ENCODE data around the gene PACS2.

Gene PACS2

GRCh38 chr14:105425823-105426247, 111.3 kb downstream of the PACS2 start:
- DNase-seq, result no peak

- DNase-seq, result no peak
Observed at GRCh38 chr14:105426416-105427130, 112.0 kb downstream of the PACS2 start.

DNA sequence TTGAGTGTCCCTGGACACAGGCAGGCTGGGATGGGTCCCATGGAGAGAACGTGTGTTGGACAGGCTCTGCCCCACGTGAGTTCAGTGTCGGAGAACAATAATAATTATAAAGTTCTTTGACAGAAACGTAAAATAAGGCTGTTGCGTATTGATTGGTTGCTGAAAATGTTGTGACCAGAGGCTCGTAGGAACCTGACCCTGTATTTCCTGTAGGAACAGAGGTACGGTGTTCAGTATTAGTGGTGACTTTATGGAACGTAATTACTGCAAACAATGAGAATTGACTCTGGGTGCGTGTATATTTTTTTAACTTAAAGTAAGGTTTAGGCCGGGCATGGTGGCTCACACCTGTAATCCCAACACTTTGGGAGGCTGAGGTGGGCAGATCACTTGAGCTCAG, 112.9 kb downstream of the PACS2 start:
- DNase-seq, result no peak

GRCh38 chr14:105427936-105428485, 113.5 kb downstream of the PACS2 start:
- DNase-seq, result no peak

DNA sequence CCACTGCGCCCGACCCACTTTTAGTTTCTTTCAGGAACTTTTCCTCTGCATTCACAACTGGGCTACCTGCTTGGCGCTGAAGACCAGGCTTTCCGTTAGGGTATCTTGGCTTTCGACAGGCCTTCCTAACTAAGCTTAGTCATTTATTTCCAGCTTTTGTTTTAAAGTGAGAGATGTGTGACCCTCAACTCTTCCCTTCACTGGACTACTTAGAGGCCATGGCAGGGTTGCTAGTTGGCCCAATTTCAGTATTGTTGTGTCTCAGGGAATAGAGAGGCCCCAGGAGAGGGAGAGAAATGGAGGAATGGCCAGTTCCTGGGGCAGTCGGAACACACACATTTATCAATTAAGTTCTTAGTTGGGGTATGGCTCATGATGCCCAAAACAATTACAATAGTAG, 115.5 kb downstream of the PACS2 start:
- no peak for DNase-seq

DNA sequence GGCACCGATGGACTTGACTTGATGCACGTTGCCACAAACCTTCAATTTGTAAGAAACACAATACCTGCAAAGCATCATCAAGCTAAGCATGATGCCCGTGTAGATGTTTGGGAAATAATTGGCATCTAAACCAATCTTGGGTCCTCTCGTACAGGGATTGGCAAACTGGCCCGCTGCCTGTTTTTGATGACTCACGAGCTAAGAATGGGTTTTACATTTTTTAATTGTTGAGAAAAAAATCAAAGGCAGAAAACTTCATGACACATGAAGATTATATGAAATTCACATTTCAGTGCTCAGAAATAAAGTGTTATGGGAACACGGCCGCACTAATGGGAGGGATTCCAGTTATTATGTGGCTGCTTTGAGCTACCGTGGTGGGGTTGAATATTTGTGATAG, 116.0 kb downstream of the PACS2 start:
- no peak for DNase-seq

DNA sequence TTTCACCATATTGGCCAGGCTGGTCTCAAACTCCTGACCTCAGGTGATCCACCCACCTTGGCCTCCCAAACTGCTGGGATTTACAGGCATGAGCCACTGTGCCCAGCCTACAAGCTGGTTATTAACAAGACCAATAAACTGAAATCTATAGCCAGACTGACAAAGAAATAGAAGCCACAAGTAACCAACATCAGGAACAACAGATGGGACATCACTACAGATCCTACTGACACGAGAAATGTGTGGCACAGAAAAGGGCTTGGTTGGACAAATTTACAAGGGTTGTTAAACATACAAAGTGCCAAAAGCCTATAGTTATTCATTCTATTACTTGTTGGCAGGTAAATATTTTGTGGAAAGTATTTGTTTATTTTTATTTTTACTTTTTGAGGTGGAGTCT, 116.7 kb downstream of the PACS2 start:
- no peak for DNase-seq

DNA sequence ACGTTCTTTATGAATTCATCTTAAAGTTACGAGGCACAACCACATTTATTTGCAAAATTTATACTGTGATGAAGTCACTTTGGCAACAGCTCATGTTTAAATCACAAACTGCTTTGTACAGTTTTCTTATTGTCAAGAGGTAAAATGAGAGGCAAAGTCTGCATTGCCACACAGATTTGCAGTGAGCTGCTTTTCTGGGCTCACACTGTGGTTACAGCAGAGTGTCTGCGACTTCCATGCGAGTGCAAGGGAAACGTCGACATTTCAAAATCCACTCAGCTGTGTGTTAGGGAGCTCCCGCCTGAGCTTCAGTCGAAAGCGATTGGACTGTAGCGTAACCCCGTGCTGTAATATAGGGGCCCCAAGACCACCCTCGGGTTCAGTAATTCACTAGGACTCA, 118.1 kb downstream of the PACS2 start:
- no peak for DNase-seq

DNA sequence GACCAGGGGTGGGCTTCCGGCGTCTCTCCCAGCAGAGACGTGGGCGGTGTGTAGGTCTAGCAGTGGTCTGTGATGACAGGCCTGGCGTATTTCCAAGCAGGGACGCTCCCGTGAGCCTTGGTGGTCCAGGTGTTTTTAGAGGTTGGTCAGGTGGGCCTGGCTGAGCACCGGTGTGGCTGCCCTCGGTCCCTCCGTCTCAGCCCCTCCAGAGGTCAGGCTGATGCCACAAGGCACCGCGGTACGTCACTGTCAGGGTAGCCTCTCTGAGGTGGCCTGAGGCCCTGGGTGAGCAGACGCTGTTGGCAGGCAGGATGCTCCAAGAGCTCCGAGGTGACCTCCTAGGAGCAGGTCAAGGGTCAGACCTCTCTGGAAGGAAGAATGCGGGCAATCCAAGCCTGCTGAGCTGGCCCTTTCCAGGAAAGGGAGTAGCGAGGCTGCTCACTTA, 118.6 kb downstream of the PACS2 start:
- no peak for DNase-seq

DNA sequence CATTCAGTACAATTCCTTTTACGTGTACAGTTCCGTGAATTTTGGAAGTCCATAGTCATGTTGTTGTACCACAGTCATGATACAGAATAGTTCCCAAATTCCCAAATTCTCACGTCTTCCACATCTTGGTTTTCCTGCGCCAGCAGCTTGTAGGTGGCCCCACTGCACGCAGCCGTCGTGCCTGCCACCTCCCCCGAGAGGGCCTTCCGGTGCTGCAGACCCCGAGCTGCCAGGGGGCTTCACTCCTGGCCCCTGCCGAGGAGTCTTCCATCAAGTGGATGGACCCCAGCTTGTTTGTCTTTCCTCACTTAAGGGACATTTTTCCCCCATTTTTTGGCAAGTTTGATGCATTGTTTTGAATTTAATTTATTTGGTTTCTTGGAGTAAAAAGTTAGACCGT, 121.9 kb downstream of the PACS2 start:
- no peak for DNase-seq

- DNase-seq, result peak; percentile 6
Observed at GRCh38 chr14:105436891-105437722, 122.6 kb downstream of the PACS2 start.

DNA sequence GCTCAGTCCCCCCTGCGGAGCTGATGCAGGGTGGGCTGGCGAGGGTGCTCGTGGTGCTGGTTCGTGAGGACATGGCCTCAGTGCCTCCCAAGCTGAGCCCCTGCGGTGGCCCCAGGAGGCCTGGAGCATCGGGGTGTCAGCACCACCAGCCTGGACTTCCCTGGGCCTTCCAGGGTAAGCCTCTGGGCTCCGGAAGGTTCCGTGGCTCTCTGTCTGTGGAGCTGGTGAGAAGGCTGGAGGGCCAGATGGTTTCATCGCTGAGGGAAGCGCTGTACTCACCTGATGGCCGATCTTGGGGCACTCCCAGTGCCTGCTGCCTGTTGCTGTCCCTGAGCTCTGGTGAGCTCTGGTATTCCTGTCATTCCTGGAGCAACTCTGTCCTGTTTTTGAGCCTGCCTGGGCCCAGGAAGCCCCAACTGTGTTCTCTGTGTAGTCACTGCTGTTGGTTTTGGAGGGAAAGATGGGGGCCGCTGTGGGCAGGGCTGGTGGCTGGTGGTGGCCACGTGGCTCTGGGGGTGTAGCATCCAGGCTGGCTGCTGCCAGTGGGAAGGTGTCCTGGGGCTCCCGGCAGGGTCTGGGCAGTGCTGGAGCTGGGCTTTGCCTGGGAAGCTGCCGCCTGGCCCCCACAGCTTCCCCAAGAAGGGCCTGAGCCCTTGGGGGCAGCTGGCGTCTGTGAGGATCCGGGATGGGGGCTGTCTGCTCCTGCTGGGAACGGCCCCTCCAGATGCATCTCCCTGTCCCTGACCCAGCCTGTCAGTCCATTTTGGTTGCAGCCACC, 123.4 kb downstream of the PACS2 start:
- no peak for DNase-seq

DNA sequence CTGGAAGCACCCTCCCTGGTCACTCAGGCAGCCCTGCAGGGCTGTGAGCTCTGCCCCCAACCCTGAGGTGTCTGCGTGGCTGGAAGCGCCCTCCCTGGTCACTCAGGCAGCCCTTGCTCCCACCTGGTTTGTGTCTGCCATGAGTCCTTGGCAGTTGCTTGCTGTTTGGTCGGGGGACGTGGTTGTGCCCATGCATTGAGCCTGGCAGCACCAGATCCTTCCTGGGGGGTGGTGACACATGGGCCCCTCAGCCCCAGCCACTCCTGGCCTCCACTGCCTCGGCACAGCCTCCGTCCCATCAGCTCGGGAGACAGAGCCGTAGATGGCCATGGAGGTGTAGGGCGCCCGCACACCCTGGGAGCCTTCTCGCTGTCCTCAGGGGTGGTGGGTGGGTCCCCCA, 124.6 kb downstream of the PACS2 start:
- no peak for DNase-seq

GRCh38 chr14:105439710-105440553, 125.4 kb downstream of the PACS2 start:
- no peak for DNase-seq

DNA sequence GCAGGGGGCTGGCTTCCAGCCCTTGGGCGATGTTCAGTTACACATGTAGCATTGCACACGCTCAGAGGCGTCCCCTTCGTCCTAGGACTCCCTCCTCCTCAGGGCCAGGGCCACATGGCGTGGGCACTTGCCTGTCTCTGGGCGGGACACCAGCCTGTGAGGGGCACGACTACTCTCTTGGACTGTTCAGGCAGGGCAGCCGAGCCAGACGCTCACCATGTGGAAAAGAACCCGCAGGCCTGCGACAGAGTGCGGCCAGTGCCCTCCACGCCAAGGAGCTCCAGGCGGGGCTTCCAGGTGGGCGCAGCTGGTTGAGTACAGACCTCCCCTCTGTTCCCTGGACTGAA, 126.0 kb downstream of the PACS2 start:
- DNase-seq, result no peak

DNA sequence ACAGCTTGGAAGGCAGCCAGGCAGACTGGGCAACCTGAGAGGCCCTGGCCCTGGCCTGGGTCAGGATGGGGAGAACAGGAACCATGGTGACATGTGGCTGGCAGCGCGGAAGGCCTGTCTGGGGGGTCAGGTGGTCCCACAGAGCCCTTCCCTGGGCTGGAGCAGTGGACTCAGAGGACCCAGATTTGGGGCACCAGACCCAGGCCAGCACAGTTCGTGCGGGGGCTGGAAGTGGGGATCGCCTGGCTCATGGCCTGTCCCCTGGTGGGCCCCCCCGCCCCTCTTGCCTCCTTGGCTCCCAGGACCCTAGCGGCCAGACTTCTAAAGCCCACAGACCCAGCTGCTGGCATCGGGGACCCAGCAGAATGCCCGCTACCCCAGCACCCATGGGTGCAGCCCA, 126.4 kb downstream of the PACS2 start:
- DNase-seq, result no peak

DNA sequence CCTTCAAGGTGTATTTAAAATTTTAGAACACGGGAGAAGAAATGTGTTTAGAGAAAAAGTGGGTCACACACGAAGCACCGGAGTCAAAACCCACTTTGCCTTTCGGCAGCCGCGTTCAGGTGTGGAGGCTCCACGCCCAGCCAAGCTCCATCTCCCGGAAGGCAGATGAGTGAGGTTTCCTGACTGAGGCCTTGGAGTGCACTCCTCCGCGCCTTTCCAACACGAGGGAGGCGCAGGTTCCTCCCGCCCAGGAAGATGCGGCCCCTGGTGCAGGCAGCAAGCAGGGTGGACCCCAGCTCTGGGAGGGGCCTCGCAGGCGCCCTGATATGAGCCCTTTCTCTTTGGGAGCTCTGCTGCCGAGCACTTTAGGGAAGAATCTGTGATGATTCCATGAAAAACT, 127.6 kb downstream of the PACS2 start:
- no peak for DNase-seq

- no peak for DNase-seq
Observed at GRCh38 chr14:105442834-105443233, 128.3 kb downstream of the PACS2 start.

DNA sequence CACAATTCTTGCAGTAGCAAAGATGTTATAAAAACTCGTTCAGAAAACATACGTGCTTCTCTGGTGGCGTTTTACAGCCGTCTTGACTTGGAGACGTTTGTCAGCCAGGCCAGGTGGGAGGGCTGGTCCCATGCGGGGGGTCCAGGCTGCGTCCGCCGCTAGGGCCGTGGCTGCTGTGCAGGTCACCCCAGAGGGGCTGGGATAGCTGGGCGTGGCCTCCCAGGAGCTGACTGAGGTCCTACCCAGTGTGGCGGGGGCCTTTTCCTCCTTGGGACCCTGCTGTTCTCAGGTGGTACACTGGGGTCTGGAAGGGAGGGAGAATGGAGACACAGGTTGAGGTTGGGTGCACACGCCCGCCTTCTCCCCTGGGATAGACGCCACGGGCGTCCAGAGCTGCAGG, 130.3 kb downstream of the PACS2 start:
- no peak for DNase-seq

- DNase-seq, result no peak
Observed at GRCh38 chr14:105445290-105445689, 130.7 kb downstream of the PACS2 start.

DNA sequence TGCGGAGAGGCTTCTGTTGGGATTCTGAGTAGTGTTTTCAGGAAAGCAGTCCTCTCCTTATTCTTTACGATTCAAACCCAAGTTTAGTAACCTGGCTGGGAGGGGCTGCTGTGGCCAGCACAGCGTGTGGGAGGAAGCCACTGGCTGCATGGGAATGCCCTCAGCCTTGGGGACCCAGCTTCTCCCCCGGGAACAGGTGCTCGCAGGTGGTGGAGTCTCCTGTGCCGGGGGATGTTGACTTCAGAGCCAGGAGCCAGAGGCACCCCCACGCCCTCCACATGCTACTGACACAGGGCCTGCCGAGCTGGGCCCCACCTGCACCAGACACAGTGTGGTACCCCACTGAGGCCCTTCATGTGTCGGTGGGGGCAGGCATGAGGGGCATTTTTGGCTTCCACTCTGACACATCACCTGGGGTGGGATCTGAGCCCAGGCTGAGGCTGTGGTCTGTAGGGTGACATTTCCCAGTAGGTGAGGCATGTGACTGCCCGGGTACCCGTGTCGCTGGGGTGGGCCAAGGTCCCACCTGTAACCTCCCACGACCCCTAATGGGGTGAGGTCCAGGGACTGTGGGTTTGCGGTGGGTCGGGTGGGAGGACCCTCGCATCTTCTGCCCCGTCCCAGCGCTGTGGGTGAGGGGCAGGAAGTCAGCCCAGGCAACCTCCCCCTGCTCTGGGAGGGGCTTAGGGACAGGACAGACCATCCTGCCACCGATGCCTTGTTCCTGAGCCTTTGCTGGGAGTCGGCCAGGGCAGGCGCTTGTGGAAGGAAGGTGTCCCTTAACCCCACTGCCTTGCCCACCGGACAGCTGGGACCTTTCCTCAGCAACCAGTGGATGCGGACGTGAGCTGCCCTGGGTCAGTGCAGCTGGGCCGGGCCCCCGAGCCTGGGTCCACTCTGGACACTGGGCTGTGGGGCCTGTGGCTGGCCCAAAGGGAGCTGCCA, 131.6 kb downstream of the PACS2 start:
- DNase-seq, result no peak
